Fibroblast of peridontal ligament (primary cell): ENCODE results near the gene B4GALT2.

Source experiments
- DNase-seq: peaks from one replicate; pipeline ENCODE4 v3.0.0-alpha.2; 2010; ENCODE audit errors: extremely low read depth

B4GALT2 gene

DNA sequence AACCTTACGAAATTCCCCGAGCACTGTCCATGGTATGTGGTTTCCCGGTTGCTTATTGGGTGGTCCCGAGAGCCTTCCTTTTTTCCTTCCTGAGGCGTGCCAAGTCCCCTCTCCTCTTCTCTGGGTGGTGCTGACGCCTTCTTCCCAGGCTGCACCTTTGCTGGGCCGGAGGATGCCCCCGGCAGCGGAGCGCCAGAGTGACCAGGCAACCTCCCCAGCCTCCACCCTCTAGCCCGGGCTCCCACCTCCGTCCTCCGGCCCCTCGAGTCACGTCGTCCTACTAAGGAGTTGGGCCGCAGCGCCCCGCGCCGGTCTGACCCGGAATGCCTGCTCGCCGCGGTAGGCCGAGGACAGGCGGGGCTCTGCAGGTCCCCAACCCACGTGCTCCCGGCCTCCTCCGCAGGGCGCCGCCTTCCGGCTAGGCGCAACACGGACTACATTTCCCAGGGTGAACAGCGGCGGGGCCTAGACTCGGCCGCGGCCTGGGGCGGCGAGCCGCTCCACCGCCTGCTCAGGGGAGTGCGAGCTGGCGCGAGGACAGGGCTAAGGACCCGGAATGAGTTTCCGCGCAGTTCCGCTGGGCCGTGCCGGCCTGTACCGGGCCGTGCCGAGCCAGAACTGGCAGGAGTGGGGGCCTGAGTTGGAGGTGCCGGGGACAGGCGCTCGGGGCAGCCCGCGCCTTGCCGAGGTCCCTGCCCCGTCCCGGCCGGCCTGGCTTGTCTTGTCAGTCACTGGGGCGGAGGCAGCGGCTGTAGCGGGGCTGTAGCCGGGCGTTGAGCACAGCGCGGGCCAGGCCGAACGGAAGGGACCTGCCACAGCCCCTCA is 32.6 kb upstream of the B4GALT2 start, which contains the start of gene IPO13:
IPO13 (plus strand) TSS at position 715 of the 825 bp plus-strand sequence. CDS start 651 bp downstream, outside the sequence.
- peak; percentile 90 for DNase-seq

DNA sequence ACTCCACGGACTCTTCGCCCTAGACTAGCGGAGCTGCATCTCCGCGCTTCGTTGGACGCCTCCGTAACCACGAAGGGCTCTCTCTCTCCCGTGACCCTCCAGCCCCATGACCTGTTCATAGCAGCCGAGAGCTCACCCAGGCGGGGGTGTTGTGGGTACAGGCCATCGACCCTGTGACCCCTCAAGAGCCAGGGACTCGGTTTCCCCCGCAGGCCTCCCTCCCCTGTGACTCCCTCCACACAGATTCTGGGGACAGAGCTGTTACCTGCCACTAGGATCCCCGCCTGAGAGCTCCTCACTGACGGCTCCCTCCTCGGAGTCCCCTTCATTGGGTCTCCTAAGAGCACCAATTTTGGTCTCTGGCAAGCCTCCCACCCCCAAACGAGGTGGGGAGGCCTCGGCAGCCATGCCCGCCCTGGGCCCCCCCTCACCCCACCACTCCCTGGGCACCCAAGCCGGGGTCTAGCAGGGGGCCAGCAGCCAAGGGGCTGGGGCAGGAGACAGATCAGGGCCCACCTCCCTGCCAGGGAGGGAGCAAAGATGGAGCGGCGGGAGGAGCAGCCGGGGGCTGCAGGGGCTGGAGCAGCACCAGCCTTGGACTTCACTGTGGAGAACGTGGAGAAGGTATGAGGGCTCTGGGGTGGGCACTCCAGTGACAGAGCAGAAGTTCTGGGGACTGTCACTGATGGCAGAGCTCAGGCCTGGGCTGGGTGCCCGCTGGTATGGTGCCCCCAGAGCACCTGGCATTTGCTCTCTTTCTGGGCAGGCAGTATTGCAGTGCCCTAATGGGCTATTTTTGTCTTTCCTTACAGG is 31.7 kb upstream of the B4GALT2 start:
- DNase-seq = no peak

DNA sequence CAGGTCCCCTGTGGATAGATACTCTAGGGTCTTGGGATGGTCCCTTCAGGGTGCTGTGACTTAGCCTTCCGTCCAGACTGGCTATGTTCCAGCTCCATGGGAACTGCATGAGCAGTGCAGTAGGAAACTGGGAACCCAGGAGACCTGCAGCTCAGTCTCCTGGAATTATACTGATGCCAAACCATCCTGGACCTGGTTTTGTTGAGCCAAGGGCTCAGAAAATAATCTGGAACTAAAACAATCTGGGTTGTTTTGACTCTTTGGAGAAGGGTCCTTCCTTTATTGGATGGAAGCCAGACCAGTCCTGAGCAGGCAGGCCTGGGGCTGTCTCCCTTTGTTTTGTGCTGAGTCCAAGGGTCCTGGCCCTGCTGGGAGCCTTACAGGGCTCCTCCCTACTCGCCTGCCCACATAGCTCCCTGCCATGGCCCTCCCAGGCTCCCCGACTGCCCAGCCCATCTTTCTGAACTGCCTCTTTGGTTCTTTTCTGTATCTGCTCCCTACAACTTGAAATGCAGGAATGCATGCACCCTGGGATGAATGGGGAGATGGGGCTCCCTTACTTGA is 31.1 kb upstream of the B4GALT2 start:
- no peak for DNase-seq

DNA sequence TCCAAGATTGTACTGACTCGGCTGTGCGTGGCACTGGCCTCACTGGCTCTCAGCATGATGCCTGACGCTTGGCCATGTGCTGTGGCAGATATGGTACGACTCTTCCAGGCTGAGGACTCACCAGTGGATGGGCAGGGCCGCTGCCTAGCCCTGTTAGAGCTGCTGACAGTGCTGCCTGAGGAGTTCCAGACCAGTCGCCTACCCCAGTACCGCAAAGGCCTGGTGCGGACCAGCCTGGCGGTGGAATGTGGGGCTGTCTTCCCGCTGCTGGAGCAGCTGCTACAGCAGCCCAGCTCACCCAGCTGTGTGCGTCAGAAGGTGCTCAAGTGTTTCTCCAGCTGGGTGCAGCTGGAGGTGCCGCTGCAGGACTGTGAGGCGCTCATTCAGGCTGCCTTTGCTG is 29.3 kb upstream of the B4GALT2 start:
- no peak for DNase-seq

DNA sequence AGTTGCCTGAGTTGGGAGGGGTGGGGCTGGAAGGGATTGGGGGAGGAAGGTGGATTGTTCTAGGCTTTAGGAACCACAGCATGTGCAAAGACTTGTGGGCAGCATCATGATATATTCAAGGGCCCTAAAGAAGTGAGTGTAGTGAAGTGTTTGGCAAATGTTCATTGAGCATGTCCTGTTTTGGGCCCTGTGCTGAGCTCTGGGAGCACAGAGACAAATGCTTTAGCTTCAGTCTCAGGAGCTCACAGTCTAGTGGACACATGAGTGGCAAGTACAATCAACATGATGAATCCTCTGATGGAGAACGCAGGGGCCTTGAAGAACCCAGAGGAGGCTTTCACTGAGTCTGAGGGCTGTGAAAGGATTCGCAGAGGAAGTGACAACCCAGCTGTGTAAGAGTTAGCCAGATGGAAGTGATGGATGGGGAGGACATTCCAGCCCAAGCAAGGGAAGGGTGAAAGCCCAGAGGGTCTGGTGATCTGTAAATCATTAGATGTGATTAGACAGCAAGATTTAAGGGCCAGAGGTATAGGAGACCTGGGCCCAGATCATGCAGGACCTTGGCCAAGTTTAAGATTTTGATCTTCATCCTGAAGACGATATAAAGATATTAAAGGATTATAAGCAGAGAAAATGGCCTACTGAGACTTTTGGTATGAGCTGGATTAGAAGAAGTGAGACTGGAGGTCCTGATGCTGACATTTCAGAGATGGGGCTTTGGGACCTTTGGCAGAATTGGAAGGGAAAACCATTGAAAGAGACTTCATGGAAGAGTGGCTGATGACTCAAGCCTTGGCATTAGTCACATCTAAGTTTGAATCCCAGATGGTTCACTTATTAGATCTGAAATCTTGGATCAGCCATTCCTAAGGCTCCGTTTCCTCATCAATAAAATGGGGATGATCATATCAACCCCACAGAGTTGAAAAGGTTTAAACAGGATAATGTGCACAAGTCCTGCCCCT is 27.7 kb upstream of the B4GALT2 start:
- DNase-seq = peak; percentile 38

DNA sequence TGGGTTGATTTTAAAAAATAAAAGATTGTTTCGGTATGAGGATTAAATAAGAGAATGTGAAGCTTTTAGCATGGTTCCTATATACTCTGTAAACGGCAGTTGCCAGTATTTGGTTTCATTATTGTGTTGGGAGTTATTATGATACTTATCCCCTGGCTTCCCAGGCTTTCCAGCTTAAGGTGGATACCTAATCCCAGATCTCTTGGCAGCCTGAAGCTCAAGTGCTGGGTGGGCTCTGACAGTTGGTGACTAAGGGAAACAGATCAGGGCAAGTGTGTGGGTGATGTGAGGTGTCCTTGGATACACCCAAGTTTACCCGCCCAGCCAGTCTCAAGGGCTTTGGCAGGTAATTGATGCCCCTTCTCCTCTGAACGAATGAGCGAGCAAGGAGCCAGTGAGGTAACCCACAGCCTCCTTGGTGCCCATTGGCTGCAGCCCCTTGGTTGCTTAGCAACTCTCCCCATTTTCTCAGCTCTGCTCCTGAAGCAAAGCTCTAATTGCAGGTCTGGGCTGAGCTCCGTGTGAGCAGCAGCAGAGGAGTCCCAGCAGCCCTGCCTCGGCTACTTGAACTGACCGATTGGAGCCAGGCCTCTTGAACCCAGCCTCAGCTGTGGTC is 26.2 kb upstream of the B4GALT2 start:
- DNase-seq = no peak

DNA sequence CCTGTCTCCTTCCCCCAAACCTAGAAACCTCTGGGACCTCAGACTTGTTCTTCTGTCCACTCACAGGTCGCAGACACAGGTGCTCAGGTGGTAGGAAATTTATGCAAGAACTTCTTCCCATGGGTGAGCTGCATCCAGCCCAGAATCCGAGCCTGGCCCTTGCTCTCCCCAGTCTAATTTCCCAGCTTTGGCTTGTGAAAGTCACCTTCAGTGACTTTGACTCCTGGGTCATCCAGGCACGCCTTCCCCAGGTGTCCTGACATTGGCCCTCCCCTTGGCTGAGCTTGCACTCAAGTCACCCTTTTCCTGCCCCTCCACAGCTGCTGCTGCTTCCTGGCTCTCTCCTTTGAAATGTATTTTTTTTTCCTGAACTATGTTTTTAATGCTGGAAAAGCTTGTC is 25.6 kb upstream of the B4GALT2 start:
- DNase-seq = no peak

DNA sequence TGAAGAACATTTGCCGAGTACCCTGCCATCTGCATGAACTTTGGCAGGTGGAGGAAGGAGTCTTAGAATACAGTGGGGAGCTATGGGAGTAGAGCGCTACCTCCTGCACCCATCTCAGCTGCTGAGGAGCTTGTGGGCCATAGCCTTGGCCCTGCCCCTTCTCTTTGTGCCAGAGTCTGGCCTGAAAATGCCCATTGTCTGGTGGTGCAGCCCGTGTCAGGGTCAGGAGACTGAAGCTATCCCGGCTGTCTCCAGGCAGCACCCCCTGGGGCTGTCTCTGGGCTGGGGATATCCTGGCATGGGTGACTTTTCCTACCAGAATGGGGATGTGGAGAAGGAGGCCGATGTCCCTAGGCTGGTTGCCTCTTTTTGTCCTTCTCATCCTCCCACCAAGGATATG is 25.0 kb upstream of the B4GALT2 start:
- DNase-seq = no peak

DNA sequence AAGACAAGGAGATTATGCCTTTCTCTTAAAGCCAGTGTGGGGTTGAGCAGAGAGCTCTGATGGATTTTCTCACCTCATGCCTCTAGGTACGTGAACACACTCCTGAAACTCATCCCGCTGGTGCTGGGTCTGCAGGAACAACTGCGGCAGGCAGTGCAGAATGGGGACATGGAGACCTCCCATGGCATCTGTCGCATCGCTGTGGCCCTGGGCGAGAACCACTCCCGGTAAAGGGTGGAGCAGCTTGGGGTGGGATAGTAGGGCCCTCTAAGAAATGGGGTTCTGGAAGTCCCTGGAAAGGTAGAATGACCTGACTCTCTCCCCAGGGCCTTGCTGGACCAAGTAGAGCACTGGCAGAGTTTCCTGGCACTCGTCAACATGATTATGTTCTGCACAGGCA is 22.8 kb upstream of the B4GALT2 start:
- DNase-seq = no peak

DNA sequence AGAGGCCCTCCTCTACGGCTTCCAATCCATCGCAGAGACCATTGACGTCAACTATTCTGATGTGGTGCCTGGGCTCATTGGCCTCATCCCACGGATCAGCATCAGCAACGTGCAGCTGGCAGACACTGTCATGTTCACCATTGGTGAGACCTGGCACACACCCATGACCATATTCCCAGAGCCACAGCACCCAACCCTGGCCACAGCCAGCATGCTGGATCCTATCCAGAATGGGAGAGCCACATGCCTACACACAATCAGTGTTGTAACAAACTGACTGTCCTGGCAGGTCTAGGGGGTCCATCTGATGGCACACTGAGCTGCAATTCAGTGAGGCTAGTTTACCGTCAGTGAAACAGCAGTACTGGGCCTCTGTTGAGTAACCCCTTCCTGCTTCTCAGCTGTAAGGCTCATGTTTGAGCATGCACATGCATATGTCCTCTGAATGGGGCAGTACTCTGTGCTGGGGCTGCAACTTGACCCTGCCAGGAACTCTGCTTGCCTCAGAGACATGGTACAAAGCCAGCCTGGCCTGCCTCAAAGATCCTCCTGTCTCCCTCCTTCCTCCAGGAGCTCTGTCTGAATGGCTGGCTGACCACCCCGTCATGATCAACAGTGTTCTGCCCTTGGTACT is 21.5 kb upstream of the B4GALT2 start:
- DNase-seq = no peak

DNA sequence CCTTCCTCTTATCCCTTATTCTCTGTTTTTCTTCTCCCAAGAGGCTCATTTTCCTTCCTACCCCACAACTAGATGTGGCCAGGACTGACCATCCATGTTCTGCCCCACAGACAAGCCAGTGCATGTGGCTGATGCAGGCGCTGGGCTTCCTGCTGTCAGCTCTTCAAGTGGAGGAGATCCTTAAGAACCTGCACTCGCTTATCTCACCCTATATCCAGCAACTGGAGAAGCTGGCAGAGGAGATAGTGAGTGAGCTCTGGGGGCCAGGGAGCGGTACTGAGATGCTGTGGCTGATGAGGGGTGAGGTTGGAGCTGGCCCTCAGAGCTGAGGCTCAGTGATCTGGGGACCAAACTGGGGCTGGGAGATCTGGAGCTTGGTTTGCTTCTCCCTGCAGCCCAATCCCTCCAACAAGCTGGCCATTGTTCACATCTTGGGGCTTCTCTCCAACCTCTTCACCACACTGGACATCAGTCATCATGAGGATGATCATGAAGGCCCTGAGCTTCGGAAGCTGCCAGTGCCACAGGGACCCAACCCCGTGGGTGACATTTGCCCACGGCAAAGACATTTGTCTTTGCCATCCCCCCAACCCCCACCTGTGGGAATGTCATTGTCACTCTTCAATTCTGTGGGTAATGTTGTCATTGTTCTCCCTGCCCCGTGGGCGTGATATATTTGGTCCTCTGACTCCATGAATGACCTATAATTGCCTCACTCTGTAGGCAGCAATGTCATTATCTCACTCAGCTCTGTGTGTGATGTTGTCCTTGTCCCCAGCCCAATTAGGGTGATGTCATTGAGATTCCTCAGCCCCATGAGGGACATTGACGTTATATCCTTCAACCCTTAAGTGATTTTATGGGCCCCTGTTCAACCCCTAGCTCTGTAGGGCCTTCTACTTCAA is 20.4 kb upstream of the B4GALT2 start:
- no peak for DNase-seq

DNA sequence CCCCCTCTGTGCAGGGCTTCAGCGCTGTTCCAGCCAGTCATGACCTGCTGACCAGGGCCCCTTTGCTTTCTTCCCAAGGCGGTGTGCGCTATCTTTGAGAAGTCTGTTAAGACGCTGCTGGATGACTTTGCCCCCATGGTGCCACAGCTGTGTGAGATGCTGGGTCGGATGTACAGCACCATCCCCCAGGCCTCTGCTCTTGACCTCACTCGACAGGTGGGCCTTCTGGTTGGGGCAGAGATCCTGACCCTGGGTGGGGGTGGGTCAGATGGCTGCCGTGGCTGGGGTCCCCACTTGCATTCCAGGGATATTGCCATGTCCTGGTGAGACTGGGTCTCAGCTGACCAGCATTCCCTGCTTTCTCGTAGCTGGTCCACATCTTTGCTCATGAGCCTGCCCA is 18.2 kb upstream of the B4GALT2 start:
- no peak for DNase-seq

DNA sequence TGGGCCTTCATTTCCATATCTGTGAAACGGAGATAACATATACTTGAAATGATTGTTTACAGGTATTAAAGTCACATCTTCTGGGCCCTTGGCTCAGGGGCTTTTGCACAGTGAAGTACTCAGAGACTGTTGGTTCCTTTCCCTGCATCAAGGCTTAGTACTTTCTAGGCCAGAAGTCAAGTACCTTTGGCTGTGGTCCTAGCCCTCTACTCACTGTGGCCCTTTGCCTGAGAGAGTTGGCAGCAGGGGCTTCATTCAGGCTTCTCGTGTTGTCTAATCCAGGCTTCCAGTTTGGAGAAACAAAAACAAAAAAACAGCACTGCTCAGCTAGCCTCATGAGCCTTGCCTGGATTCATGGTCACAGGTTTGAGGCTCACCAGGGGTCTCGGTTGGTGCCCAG is 17.3 kb upstream of the B4GALT2 start:
- DNase-seq = no peak

DNA sequence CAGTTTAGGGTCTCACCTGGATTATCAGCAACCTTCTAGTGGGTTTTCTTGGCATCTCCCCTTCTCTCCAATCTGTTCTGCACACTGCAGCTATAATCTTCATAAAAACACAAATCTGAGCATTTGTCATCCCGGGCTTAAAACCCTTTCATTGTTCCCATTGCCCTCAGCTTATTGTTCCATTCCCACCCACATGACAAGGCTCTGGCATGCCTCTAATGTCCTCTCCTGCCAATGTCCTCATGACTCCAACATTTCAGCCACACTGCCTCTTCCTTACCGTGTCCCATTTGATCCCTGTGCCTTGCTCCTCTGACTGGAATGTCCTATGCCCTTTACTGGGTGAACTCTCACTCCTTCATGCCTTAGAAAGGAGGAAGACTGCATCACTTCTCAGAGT is 16.7 kb upstream of the B4GALT2 start:
- no peak for DNase-seq

DNA sequence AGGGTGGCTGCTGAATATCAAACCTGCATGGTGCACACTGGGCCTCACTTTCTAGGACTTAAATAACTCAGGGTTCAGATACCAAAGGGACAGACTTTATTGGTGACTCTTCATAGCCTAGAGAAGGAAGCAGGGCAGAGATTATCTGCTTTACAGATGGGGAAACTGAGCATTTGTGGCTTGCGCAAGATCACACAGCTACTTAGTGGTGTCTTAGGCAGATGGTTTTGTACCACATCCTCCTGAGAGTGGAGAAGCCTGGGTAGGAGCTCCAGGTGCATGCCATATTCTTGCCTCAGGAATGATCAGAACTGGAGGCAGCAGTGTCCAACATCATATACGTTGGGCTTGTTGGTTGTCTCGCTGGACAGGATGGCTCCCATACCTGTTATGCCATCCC is 16.0 kb upstream of the B4GALT2 start:
- DNase-seq = no peak

DNA sequence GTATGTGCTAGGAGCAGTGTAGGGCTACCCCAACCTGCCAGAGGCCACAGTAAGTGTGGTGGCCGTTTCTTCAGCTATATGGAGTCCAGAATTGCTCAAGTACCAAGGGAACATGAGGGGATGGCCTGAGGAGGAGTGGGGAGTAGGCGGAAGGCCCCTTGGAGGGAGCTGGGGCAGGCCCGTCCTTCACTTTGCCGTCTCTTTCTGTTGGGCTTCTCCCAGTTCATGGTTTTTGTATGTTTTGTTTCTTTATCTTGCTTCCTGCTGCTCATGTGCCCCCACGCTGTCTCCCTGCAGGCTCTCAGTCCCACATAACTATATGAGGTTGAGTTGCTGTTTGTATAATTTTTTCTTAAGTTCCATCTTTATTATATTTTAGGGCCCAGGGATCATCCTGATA is 15.1 kb upstream of the B4GALT2 start:
- no peak for DNase-seq

DNA sequence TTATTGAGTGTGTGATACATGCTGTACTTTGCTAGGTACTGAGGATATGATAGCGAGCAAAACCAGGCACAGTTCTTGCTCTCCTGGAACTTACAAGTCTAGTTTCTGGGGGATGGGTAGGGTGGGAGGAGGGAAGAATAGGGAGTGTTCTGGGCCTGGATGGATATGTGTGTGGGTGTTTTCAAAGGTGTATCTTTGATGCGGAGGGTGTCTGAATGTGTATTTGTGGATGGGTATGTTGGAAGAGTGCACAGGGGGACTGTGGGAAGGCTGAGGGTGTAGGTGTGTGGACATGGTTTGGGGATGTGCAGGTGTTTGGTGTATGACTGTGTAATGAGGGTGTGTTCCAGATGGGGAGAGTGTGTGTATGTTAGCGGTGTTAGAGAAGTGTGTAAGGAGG is 13.7 kb upstream of the B4GALT2 start:
- DNase-seq = no peak

DNA sequence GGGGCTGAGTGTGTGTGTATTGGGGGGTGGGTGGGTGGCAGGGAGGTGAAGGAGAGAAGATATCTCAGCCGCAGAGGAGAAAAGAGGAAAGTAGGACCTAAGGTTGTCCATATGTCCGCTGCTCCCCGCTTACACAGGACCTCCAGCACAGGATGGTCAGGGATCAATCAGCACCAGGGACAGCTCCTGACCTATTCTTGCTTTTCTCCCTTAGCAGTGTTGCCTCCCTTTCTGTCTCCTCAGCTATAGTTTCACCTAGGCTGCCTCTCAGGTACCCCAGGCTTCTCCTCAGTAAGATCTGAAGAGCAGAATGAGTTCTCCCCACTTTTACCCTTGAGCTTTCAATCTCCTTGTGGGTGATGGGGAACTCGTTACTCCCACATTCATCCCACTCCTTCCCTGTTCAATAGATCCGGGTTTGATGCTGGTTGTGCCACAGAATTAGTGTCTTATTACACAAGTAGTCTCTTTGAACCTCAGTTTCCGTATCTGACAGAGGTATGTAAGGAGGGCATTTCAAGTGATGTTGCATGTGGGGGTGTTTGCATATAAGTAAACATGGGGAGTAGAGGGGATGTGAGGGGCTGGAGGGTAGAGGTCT is 10.6 kb upstream of the B4GALT2 start:
- peak; percentile 44 for DNase-seq

DNA sequence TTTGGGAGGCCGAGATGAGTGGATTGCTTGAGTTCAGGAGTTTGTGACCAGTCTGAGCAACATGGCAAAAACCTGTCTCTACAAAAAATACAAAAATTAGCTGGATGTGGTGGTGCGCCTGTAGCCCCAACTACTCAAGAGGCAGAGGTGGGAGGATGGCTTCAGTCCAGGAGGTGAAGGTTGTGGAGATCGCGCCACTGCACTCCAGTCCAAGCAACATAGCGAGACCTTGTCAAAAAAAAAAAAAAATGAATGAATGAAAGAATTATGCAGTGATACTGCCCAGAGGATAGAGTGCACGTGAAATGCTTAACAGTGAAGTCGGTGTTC is 9.6 kb upstream of the B4GALT2 start:
- no peak for DNase-seq
